SK-N-SH (cell line): ENCODE measurements around the gene FRY. TPM values are rescaled to one million over a fixed set of nuclear protein-coding genes. Genes with fewer than 3 reads are reported as not detected.

Experiments used
- CTCF ChIA-PET: fragments of 300-600, 350-600 bp; formaldehyde crosslinking; extraction: SDS; loops from one replicate; lab custom pipeline; 2021; lab: Yijun Ruan, JAX
- POLR2A ChIA-PET: fragments of 350-600 bp; sonication (Branson Sonifier 250); formaldehyde crosslinking; extraction: SDS; loops from one replicate; lab custom pipeline; 2020; ENCODE audit warnings: antibody characterized with exemption, inconsistent platforms; lab: Yijun Ruan, JAX
- DNase-seq: peaks from one replicate; pipeline ENCODE4 v3.0.0; 2012
- H2AFZ ChIP-seq: fragments of 200-600 bp; sonication (generic); 2 replicates; pipeline ENCODE4 v1.8.1; 2016; ENCODE audit warnings: antibody characterized with exemption, mild to moderate bottlenecking, low read depth
- H3F3A ChIP-seq: fragments of 200-600 bp; sonication (generic); replicated peaks from 2 replicates; pipeline ENCODE3; 2016; ENCODE audit warnings: antibody characterized with exemption, mild to moderate bottlenecking; ENCODE audit not compliant: insufficient read depth
- H3K27ac ChIP-seq, 2 experiments: fragments of 200-500 bp in 1 of 2; fragments of 200-600 bp in 1 of 2; sonication (Bioruptor generic) in 1 of 2; sonication (generic), shearing (Covaris generic) in 1 of 2; 2 replicates each; pipeline versions ENCODE4 v1.5.1 to v1.6.1; 2014 to 2016; ENCODE audit warnings: low read depth in 2 of 2, inconsistent platforms in 1 of 2, low read length in 1 of 2, mild to moderate bottlenecking in 1 of 2, mixed read lengths in 1 of 2
- H3K27me3 ChIP-seq: fragments of 200-600 bp; sonication (generic), shearing (Covaris generic); 2 replicates; pipeline ENCODE4 v1.6.1; 2016; ENCODE audit warnings: mixed run types; ENCODE audit not compliant: insufficient read depth
- H3K36me3 ChIP-seq, 2 experiments: fragments of 200-500 bp in 1 of 2; fragments of 200-600 bp in 1 of 2; sonication (Bioruptor generic) in 1 of 2; sonication (generic) in 1 of 2; replicated peaks in 1 of 2; 2 replicates each; pipeline versions ENCODE3 to v1.5.1; 2014 to 2016; ENCODE audit warnings: low read length in 1 of 2, mild to moderate bottlenecking in 1 of 2; ENCODE audit not compliant: insufficient read depth in 2 of 2, control insufficient read depth in 1 of 2
- H3K4me1 ChIP-seq, 2 experiments: fragments of 200-500 bp in 1 of 2; fragments of 200-600 bp in 1 of 2; sonication (Bioruptor generic) in 1 of 2; sonication (generic), shearing (Covaris generic) in 1 of 2; 2 replicates each; pipeline versions ENCODE4 v1.5.1 to v1.6.1; 2014 to 2016; ENCODE audit warnings: low read depth in 1 of 2, low read length in 1 of 2, mixed run types in 1 of 2; ENCODE audit not compliant: insufficient read depth in 2 of 2, control insufficient read depth in 1 of 2
- H3K4me2 ChIP-seq: fragments of 200-600 bp; sonication (generic), shearing (Covaris generic); 2 replicates; pipeline ENCODE4 v1.6.1; 2017; ENCODE audit warnings: mixed run types
- H3K4me3 ChIP-seq, 2 experiments: fragments of 200-500 bp in 1 of 2; fragments of 200-600 bp in 1 of 2; sonication (Bioruptor generic) in 1 of 2; sonication (generic), shearing (Covaris generic) in 1 of 2; 2 replicates each; pipeline versions ENCODE4 v1.5.1 to v1.8.1; 2014 to 2016; ENCODE audit warnings: low read depth in 2 of 2, inconsistent platforms in 1 of 2, low read length in 1 of 2, mild to moderate bottlenecking in 1 of 2, mixed read lengths in 1 of 2, moderate library complexity in 1 of 2
- H3K79me2 ChIP-seq: fragments of 200-600 bp; sonication (generic); 2 replicates; pipeline ENCODE4 v1.8.1; 2017; ENCODE audit warnings: mild to moderate bottlenecking; ENCODE audit not compliant: insufficient read depth
- H3K9ac ChIP-seq: fragments of 200-600 bp; sonication (generic); 2 replicates; pipeline ENCODE4 v1.6.1; 2017; ENCODE audit warnings: mixed run types
- H3K9me2 ChIP-seq: fragments of 200-600 bp; sonication (generic); 2 replicates; pipeline ENCODE4 v1.6.1; 2017; ENCODE audit warnings: mixed run types
- H3K9me3 ChIP-seq: fragments of 200-600 bp; sonication (generic); 2 replicates; pipeline ENCODE4 v1.6.1; 2017; ENCODE audit warnings: mixed run types, mild to moderate bottlenecking, moderate library complexity
- H4K20me1 ChIP-seq: fragments of 200-600 bp; sonication (generic); 2 replicates; pipeline ENCODE4 v1.6.1; 2017; ENCODE audit warnings: mild to moderate bottlenecking, mixed run types; ENCODE audit not compliant: insufficient read depth
- CHD2 ChIP-seq: fragments of 150-350 bp; IDR thresholded peaks from 2 replicates; pipeline ENCODE4 v1.6.1; 2018; ENCODE audit warnings: low read length; ENCODE audit not compliant: partially characterized antibody
- FOSL2 ChIP-seq: IDR thresholded peaks from 2 replicates; pipeline ENCODE4 v1.4.0; 2012; ENCODE audit warnings: low read depth, mild to moderate bottlenecking, moderate library complexity, borderline replicate concordance
- FOXJ3 ChIP-seq: sonication (generic); formaldehyde crosslinking; IDR thresholded peaks from 2 replicates; pipeline ENCODE4 v1.5.1; 2020; ENCODE audit warnings: mild to moderate bottlenecking, missing genetic modification reagents
- GATA2 ChIP-seq: sonication (generic); formaldehyde crosslinking; IDR thresholded peaks from 2 replicates; pipeline ENCODE4 v1.5.0; 2020; ENCODE audit warnings: mild to moderate bottlenecking, missing genetic modification reagents
- JUND ChIP-seq: IDR thresholded peaks from 2 replicates; pipeline ENCODE4 v1.4.0; 2012
- MEF2A ChIP-seq: IDR thresholded peaks from 2 replicates; pipeline ENCODE4 v1.4.0; 2012; ENCODE audit warnings: low read depth, borderline replicate concordance
- NFIC ChIP-seq: IDR thresholded peaks from 2 replicates; pipeline ENCODE4 v1.4.0; 2012; ENCODE audit warnings: borderline replicate concordance
- RCOR1 ChIP-seq: fragments of 150-350 bp; IDR thresholded peaks from 2 replicates; pipeline ENCODE4 v1.6.1; 2017; ENCODE audit warnings: antibody characterized with exemption, low read length
- RFX5 ChIP-seq: IDR thresholded peaks from 2 replicates; pipeline ENCODE4 v1.6.1; 2012; ENCODE audit warnings: mild to moderate bottlenecking, improper control_type of control experiment, low read length
- RXRA ChIP-seq: IDR thresholded peaks from 2 replicates; pipeline ENCODE4 v1.4.0; 2012; ENCODE audit warnings: low read depth, mild to moderate bottlenecking, borderline replicate concordance
- SIN3A ChIP-seq: IDR thresholded peaks from 2 replicates; pipeline ENCODE4 v1.6.1; 2012; ENCODE audit warnings: low read depth, mild to moderate bottlenecking, low read length, moderate library complexity, borderline replicate concordance
- TCF12 ChIP-seq: IDR thresholded peaks from 2 replicates; pipeline ENCODE4 v1.4.0; 2012
- TEAD4 ChIP-seq: IDR thresholded peaks from 2 replicates; pipeline ENCODE4 v1.4.0; 2012; ENCODE audit warnings: mild to moderate bottlenecking, borderline replicate concordance; ENCODE audit not compliant: insufficient read depth
- YY1 ChIP-seq: IDR thresholded peaks from 2 replicates; pipeline ENCODE4 v1.4.0; 2012; ENCODE audit warnings: low read depth, mild to moderate bottlenecking
- WGBS: methylation state at CpG from one replicate; pipeline ENCODE4 v1.1.6; 2017; ENCODE audit warnings: low lambda C conversion rate; 5-methylcytosine and 5-hydroxymethylcytosine counted together
- polyA plus RNA-seq, 3 experiments: library from polyadenylated mRNA; depleted of rRNA; stranded (reverse); fragments of >200 nt; gene quantifications; 2 replicates each; pipeline ENCODE4 v1.2.3, GENCODE V29; 2012
- TF ChIP-seq, protein P1 (sequence below): IDR thresholded peaks from 2 replicates; pipeline ENCODE4 v1.4.0; 2012; ENCODE audit warnings: low read depth
- TF ChIP-seq, protein P2 (sequence below): fragments of 150-350 bp; IDR thresholded peaks from 2 replicates; pipeline ENCODE4 v1.6.1; 2017; ENCODE audit warnings: antibody characterized with exemption, low read length, low read depth, borderline replicate concordance
- TF ChIP-seq, protein P3 (sequence below): IDR thresholded peaks from 2 replicates; pipeline ENCODE4 v1.4.0; 2012; ENCODE audit warnings: low read depth, borderline replicate concordance
- TF ChIP-seq, protein P4 (sequence below): IDR thresholded peaks from 2 replicates; pipeline ENCODE4; 2012
- TF ChIP-seq, protein P5 (sequence below): fragments of 200-600 bp; sonication (generic); IDR thresholded peaks from 2 replicates; pipeline ENCODE4 v1.6.1; 2017; ENCODE audit warnings: antibody characterized with exemption, mild to moderate bottlenecking, moderate library complexity

The FRY gene
- polyA plus RNA-seq, 1 of the 3 experiments (the other 2 are of a cell fraction) = 1.4 TPM

DNA sequence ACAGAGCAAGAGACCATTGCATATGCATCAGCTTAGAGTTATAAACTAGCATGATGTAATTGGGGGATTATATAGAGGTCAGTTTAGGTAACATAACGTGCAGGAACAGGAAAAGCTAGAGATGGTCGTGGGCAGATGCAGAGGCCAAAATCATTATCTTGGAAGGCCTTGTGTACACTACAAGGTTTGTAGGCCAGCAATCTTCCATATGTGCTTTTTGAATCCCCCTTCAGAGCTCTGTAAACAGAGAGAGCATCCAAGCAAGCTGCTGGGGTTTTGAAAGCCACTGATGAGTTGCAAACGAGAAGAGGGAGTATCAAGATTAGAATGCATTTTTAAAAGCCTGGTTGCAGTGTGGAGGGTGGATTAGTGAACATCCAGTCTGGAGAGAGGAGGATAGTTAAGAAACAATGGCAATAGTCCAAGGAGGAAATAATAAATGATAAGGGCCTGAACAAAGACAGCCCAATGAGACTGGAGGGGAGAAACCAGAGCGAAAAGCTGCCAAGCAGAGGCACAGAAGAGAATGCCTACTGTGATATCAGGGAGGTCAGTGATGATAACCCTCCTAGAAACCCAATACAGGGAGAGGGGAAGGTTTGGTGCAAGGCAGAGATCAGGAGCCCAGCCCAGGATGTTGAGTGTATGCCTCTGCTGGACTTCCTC is 174.0 kb downstream of the FRY start:
- no peaks in the 10 kb centered on the region for H3K79me2 ChIP-seq
- H3K9ac ChIP-seq = no peak overlapping the region
- no peaks in the 10 kb centered on the region for H3K9me2 ChIP-seq
- DNase-seq = peak; percentile 23
- peak overlapping the region in 1 of 2 experiments; percentile 31; a peak in 1 of 4 replicates for H3K27ac ChIP-seq
- H3F3A ChIP-seq = no peaks in the 10 kb centered on the region
- H3K9me3 ChIP-seq = no peaks in the 10 kb centered on the region
- no peaks in the 10 kb centered on the region for H3K27me3 ChIP-seq
- peaks cover 0 to 21% of the 10 kb centered on the region in 2 experiments; a peak in 2 of 4 replicates for H3K4me1 ChIP-seq
- CTCF ChIA-PET = interaction anchor here (0.6 to 1.2 kb wide), 4 partner anchors 8 to 30 kb away, joined by 3 to 4 read pairs (median 4); no protein-coding TSS in a partner anchor
- POLR2A ChIA-PET = no interaction called here
- no peak overlapping the region for H3K4me2 ChIP-seq
- H2AFZ ChIP-seq = no peak overlapping the region
- H3K4me3 ChIP-seq = no peak overlapping the region
- H3K36me3 ChIP-seq = no peaks in the 10 kb centered on the region
- no peaks in the 10 kb centered on the region for H4K20me1 ChIP-seq
- WGBS = 61% methylated on average over 4 of the region's 4 CpGs
- TF ChIP-seq MEF2A (no peak), SIN3A (no peak)
- TF ChIP-seq, protein P1, sequence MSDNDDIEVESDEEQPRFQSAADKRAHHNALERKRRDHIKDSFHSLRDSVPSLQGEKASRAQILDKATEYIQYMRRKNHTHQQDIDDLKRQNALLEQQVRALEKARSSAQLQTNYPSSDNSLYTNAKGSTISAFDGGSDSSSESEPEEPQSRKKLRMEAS = no peak

DNA sequence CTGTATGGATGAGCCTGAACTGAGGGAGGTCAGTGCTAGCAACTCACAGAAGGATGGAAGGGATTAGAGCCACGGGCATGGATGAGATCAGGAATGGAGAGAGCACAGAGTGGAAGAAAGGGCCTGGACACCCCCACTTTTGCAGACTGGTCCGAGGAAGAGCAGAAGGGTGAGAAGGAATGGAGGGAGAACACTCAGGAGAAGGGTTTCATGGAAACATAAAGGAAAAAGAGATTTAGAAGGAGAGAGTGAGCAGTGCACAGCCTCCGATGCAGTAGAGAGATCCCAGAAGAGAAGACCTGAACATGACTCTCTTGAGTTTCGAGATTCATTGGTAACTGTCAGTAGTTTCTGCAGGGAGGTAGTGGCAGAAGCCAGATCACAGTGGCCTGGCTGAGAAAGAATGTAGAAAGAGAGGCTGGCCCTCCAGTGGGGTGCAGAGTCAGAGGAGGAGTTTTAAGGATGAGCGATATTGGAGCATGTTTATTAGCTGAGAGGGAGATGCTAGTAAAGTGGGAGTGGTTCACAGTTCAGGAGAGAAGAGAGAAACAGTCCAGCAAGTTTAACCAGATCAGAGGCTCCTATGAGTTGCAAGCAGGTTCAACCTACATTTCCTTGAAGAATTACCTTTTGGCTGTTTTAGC is 174.6 kb downstream of the FRY start:
- no peaks in the 10 kb centered on the region for H3F3A ChIP-seq
- H3K79me2 ChIP-seq = no peaks in the 10 kb centered on the region
- no peak overlapping the region for H3K4me3 ChIP-seq
- peak overlapping the region in 1 of 2 experiments; percentile 31; a peak in 1 of 4 replicates for H3K27ac ChIP-seq
- peaks cover 0 to 21% of the 10 kb centered on the region in 2 experiments; a peak in 2 of 4 replicates for H3K4me1 ChIP-seq
- no peak overlapping the region for H2AFZ ChIP-seq
- ChIA-PET POLR2A (no interaction called here), CTCF (interaction anchor here (1.2 kb wide), 1 partner anchor 9 kb away, joined by 4 read pairs; no protein-coding TSS in a partner anchor)
- no peak overlapping the region for H3K4me2 ChIP-seq
- no peaks in the 10 kb centered on the region for H3K9me3 ChIP-seq
- no peak overlapping the region for H3K9ac ChIP-seq
- no peaks in the 10 kb centered on the region for H4K20me1 ChIP-seq
- WGBS = 81% methylated on average over 5 of the region's 5 CpGs
- H3K9me2 ChIP-seq = no peaks in the 10 kb centered on the region
- TF ChIP-seq NFIC (no peak), YY1 (no peak), FOXJ3 (CRISPR knock-in tag) (no peak), RFX5 (no peak), RCOR1 (no peak), RXRA (no peak), JUND (no peak), FOSL2 (no peak), MEF2A (no peak), CHD2 (no peak), TEAD4 (no peak), GATA2 (CRISPR knock-in tag) (no peak), TCF12 (no peak)
- TF ChIP-seq, protein P2, sequence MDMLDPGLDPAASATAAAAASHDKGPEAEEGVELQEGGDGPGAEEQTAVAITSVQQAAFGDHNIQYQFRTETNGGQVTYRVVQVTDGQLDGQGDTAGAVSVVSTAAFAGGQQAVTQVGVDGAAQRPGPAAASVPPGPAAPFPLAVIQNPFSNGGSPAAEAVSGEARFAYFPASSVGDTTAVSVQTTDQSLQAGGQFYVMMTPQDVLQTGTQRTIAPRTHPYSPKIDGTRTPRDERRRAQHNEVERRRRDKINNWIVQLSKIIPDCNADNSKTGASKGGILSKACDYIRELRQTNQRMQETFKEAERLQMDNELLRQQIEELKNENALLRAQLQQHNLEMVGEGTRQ = no peak
- TF ChIP-seq, protein P3, sequence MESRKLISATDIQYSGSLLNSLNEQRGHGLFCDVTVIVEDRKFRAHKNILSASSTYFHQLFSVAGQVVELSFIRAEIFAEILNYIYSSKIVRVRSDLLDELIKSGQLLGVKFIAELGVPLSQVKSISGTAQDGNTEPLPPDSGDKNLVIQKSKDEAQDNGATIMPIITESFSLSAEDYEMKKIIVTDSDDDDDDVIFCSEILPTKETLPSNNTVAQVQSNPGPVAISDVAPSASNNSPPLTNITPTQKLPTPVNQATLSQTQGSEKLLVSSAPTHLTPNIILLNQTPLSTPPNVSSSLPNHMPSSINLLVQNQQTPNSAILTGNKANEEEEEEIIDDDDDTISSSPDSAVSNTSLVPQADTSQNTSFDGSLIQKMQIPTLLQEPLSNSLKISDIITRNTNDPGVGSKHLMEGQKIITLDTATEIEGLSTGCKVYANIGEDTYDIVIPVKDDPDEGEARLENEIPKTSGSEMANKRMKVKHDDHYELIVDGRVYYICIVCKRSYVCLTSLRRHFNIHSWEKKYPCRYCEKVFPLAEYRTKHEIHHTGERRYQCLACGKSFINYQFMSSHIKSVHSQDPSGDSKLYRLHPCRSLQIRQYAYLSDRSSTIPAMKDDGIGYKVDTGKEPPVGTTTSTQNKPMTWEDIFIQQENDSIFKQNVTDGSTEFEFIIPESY = no peak
- TF ChIP-seq, protein P4, sequence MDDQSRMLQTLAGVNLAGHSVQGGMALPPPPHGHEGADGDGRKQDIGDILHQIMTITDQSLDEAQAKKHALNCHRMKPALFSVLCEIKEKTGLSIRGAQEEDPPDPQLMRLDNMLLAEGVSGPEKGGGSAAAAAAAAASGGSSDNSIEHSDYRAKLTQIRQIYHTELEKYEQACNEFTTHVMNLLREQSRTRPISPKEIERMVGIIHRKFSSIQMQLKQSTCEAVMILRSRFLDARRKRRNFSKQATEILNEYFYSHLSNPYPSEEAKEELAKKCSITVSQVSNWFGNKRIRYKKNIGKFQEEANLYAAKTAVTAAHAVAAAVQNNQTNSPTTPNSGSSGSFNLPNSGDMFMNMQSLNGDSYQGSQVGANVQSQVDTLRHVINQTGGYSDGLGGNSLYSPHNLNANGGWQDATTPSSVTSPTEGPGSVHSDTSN = no peak
- TF ChIP-seq, protein P5, sequence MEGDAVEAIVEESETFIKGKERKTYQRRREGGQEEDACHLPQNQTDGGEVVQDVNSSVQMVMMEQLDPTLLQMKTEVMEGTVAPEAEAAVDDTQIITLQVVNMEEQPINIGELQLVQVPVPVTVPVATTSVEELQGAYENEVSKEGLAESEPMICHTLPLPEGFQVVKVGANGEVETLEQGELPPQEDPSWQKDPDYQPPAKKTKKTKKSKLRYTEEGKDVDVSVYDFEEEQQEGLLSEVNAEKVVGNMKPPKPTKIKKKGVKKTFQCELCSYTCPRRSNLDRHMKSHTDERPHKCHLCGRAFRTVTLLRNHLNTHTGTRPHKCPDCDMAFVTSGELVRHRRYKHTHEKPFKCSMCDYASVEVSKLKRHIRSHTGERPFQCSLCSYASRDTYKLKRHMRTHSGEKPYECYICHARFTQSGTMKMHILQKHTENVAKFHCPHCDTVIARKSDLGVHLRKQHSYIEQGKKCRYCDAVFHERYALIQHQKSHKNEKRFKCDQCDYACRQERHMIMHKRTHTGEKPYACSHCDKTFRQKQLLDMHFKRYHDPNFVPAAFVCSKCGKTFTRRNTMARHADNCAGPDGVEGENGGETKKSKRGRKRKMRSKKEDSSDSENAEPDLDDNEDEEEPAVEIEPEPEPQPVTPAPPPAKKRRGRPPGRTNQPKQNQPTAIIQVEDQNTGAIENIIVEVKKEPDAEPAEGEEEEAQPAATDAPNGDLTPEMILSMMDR = no peak
- TF ChIP-seq, all 33 proteins: peak for 0
- H3K36me3 ChIP-seq = no peaks in the 10 kb centered on the region
- no peaks in the 10 kb centered on the region for H3K27me3 ChIP-seq
- DNase-seq = no peak
